Epidermal melanocyte (primary cell): ENCODE data around the gene DCAF5.
A peak's percentile ranks its signal among the peaks of the same experiment; 100 is the strongest.
"Not testable (repeated sequence)": the region's sequence is repeated elsewhere in the genome, so short reads cannot be mapped to it uniquely, and the experiment has no call there.

Experiments used
- DNase-seq: peaks from one replicate; pipeline ENCODE4 v3.0.0; 2011; ENCODE audit warnings: low spot score; ENCODE audit not compliant: insufficient read length

Gene DCAF5, protein sequence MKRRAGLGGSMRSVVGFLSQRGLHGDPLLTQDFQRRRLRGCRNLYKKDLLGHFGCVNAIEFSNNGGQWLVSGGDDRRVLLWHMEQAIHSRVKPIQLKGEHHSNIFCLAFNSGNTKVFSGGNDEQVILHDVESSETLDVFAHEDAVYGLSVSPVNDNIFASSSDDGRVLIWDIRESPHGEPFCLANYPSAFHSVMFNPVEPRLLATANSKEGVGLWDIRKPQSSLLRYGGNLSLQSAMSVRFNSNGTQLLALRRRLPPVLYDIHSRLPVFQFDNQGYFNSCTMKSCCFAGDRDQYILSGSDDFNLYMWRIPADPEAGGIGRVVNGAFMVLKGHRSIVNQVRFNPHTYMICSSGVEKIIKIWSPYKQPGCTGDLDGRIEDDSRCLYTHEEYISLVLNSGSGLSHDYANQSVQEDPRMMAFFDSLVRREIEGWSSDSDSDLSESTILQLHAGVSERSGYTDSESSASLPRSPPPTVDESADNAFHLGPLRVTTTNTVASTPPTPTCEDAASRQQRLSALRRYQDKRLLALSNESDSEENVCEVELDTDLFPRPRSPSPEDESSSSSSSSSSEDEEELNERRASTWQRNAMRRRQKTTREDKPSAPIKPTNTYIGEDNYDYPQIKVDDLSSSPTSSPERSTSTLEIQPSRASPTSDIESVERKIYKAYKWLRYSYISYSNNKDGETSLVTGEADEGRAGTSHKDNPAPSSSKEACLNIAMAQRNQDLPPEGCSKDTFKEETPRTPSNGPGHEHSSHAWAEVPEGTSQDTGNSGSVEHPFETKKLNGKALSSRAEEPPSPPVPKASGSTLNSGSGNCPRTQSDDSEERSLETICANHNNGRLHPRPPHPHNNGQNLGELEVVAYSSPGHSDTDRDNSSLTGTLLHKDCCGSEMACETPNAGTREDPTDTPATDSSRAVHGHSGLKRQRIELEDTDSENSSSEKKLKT

DNA sequence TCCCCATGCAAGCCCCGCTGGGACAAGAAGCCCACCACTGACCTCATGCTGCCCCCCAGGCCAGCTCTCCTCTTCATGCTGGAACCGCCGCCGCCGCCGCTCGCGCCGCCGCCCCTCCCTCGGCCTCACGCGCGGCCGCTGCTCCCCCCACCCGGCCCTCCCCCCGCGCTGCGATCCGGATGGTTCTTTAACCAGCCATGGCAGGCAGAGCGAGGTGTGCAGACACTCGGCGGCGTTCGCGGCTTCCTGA is at the start of gene DCAF5:
DCAF5 (minus strand) TSS at position 218 of the 250 bp plus-strand sequence; CDS start at position 77, 141 bp downstream.
- DNase-seq, result no peak

DNA sequence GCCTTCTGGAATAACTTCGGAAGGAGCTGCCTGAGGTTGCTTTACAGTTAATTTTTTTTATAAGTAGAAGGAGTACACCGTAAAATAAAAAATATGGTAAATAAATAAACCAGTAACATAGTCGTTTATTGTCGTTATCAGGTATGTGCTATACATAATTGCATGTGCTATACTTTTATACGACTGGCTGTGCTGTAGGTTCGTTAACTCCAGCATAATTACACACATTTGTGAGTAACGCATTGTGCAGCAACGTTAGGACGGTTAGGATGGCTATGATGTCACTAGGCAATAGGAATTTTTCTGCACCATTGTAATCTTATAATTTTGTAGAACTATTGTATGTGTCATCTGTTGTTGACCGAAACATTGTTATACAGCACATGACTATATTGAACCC is 46.9 kb upstream of the DCAF5 start:
- DNase-seq, result no peak

DNA sequence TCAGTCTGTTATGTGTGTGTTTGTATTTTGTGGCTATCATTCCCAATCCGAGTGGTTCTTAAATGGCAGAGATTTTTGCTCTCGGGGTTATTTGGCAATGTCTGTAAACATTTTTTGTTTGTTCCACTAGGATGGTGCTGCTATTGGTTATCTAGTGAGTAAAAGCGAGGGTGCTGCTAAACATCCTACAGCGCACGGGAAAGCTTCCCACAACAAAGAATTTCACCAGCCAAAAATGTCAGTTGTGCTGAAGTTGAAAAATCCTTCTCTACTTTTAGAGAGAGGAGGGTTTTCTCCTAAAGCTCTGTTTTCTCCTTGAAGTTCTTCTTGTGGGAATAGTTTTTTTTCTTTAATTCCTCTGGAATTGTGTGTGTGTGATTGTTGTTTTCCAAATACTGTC is 40.8 kb upstream of the DCAF5 start:
- DNase-seq, result no peak

DNA sequence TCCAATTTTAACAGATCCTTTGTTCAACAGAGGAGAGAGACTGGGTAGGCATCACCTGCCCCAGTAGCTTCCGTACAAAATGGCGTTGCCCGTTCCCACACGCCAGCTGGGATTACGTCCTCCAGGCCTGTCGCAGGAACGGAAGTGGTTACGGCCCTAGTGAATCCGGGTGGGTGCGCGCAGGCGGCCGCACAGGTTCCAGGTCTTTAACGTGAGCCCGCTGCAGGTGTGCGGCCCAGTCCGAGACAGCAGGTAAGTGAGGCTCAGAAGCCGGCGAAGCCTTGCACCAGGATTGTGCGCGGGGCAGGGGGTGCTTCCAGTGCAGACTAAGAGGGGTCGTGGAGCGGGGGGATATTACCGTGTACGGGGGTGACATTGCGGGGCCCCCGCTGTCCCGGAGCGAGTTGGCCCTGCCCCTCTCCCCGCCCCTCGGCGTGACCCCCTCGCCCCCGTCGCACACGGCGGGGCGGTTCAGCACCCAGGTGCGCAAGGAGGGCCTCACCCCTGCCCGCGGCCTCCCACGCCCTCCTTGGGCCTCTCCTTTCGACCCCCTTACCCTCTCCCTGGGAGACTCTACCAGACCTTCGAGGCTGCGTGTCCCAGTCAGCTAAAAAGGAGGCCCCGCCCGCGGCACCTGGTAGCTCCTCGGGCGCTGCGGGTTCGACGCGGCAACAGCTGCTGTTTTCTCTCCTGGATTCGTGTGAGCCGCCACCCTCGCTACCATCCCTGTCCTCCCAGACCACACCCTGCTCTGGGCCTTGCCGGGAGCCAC is 38.6 kb upstream of the DCAF5 start, which contains the start of gene EXD2:
EXD2 (plus strand) TSS at position 159 of the 772 bp plus-strand sequence. CDS start 17,973 bp downstream, outside the sequence.
- DNase-seq, result peak; percentile 90

DNA sequence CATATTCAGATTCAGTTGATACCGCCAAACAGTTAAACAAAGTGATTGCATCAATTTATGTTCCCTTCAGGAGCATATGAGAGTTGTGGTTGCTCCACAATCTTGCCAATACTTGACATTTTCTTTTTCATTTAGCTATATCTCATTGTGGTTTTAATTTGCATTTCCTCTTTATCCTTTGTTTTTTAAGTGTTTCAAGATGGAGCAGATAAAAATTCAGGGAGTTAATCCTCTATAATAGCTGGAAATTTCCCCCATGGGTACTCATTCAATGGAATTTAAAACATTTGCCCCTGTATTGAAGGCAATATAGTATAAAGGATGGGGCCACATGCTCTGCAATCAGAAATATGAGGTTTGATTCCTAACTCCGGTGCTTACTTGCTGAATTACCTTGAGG is 37.3 kb upstream of the DCAF5 start:
- DNase-seq, result no peak

DNA sequence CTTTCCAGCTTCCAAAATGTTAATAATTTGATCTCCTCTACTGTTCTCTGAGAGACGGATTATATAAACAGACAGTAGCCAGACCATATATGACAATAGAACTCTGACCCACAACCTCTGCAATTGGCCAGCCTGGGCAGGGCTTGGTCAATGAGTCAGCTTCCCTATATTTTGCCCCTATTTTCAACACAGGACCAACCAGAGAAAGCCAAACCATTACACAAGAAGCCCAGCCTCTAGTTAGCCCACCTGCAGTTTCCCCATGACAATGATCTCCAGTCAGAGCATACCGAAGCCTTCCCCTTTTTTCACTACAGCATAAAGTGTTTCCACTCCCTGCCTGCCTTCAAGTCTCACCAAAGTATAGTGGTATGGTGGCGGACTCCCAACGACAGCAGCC is 30.8 kb upstream of the DCAF5 start:
- no peak for DNase-seq

DNA sequence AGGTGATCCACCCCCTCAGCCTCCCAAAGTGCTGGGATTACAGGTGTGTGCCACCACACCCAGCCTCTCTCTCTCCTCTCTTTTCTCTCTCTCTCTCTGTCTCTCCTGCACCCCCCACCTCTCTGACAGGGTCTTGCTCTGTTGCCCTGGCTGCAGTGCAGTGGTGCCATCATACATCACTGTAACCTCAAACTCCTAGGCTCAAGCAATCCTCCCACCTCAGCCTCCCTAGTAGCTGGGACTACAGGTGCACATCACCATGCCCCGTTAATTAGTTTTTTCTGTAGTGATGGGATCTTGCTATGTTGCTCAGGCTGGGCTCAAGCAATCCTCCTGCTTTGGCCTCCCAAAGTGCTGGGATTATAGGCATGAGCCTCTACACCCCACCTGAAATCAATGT is 29.7 kb upstream of the DCAF5 start:
- DNase-seq, result not testable (repeated sequence)

DNA sequence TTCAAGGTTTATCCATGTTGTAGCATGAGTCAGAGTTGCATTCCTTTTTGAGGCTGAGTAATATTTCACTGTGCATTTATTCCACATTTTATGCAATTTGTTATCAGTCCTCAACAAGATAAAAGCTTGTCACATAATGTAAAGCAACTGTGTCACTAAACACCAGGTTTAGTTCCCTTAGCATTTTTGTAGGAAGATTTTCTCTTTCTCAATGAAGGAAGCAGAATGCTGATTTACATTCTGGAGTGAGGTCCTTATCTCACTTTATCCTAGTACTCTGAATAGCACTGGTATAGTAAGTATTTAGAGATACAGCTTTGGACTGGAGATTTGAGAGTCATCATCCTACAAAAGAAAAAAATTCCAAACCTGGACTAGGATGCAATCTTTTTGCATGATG is 28.6 kb upstream of the DCAF5 start:
- no peak for DNase-seq

DNA sequence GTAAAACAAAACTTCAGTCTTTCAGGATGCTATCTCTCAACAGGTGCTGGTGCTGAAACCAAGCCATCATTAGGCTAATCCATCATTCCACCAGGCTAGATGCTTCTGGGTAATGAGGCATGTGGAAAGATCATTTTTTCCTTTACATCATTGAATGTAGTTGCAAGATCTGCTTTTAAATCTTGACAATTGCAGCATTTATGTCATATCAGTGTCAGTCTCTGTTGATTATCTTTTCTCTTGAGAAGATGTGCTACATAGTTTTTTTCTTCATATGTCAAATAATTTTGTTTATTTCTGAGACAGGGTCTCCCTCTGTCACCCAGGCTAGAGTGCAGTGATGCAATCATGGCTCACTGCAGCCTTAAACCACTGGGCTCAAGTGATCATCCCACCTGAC is 22.2 kb upstream of the DCAF5 start:
- no peak for DNase-seq

DNA sequence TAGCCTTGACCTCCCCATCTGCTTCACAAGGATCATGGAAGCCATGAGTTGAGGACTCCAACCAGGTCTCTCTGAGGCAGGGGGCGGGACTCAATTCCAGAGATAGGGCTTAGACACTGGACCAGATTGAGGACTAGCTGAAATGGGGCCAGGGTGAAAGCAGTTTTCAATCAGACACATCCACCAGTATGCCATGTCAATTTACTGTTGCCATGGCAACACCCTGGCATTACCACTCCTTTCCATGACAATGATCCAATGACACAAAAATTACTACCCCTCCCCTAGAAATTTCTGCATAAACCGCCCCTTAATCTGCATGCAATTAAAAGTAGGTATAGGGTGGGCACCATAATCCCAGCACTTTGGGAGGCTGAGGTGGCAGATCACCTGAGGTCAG is 18.6 kb upstream of the DCAF5 start:
- no peak for DNase-seq

DNA sequence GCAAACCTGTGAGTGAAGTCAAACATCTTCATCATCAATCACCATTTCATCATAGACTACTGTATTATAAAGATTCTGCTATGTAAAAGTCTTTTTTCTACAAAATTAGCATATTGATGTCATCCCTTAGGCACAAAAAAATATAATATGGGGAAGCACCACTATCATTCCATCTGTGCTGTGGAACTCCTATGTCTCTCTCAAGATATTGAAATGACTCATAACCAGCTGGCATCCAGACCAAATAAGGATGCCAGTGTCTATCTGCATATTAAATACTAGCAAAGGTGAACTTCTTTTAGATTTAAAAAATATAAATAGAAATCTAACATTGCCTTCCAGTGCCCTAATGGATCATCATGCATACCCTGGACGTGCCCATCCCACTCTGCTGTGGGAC is 17.9 kb upstream of the DCAF5 start:
- DNase-seq, result no peak

DNA sequence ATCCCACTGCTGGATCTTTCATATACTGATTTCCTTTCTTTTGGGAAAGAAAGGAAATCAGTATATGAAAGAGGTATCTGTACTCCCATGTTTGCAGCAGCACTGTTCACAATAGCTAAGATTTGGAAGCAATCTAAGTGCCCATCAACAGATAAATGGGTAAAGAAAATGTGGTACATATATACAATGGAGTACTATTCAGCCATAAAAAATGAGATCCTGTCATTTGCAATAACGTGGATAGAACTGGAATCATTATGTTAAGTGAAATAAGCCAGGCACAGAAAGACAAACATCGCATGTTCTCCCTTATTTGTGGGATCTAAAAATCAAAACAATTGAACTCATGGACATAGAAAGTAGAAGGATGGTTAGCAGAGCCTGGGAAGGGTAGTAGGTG is 12.9 kb upstream of the DCAF5 start:
- not testable (repeated sequence) for DNase-seq

DNA sequence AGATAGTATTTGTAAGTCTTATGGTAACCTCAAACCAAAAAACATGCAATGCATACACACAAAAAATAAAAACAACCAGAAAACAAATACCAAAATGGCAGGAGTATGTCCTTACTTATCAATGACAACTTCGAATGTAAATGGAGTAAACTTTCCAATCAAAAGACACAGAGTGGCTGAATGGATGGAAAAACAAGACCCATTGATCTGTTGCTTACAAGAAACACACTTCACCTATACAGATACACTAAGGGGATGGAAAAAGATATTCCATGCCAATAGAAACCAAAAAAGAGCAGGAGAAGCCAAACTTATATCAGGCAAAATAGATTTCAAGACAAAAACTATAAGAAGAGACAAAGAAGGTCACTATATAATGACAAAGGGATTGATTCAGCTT is 8.7 kb upstream of the DCAF5 start:
- no peak for DNase-seq

DNA sequence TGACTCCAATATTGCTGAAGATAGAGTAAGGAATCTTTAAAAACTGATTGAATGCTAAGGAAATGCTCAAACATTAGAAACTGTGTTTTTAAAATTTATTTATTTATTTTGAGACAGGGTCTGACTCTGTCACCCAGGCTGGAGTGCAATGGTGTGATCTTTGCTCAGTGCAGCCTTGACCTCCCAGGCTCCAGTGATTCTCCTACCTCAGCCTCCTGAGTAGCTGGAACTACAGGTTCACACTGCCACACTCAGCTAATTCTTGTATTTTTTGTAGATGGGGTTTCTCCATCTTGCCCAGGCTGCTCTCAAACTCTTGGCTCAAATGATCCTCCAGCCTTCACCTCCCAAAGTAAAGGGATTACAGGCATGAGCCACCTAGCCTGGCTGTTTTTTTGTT is 3.3 kb upstream of the DCAF5 start:
- DNase-seq, result no peak

DNA sequence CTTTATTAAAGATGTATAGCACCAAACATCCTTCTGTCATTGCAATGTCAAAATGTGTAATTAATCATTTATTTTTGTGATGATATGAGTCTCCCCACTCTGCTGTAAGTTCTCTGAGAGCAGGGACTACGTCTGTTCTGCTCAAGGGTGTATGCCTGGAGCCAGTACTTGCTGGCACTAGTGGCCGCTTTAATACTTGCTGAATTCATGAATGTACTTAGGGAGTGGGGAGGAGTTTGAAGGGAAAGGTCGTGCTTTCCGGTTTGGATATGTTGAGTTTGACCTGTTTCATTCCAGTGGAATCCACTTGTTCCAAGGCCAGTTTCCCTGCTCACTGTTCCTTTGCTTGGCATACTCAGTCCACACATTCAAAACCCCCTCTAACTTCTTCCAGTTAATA is 1.9 kb upstream of the DCAF5 start:
- no peak for DNase-seq

DNA sequence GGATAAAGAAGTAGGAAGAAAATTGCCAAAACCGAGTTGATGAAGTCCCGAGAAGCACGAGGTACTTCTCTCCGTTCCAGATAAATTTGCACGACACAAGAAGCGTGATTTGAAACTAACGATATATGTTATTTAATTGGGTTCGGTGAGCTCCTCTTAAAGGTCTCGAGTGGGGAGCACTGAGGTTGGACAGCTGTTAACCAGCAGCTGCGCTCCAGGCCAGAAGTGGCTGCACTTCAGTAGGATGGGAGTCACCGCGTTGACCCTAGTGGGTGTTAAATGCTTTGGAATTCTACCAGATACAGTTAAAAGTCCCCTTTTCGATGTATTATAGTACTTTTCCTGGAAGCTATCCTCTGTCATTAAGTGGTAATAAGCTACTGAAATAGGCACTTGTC is 953 bp upstream of the DCAF5 start:
- no peak for DNase-seq

DNA sequence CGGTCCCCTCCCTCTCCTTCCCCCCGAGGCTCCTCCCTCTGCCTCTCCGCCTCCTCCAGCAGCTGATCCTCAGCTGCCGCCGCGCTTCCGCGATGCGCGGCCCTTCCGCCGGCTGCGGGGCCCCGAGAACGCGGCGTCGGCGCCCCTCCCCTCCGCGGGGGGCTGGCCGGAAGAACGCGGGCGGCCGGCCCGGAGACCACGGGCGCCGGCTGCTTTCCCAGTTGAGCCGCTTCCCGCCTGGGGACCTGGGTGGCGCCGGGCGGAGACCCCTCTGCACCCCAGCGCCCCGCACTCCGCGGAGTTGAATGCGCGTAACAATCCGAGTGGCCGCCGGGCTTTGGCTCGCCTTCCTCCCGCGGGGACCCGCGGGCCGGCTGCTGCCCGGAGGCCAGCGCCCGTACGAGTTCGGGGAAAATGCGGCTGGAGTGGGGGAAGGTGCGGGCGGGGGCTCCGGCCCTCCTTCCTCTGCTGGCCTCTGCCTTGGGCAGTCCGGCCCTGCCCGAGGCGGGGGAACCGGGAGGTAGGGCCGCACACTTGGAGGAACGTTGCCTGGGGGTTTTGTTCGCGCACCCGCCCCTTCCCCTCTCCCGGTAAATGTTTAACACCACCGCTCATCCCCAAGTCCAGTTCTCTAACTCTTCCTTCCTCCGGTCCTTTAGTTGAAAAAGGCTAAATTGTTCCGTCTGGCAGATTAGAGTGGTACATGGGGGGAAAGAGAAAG is 393 bp upstream of the DCAF5 start:
- peak; percentile 96 for DNase-seq

DNA sequence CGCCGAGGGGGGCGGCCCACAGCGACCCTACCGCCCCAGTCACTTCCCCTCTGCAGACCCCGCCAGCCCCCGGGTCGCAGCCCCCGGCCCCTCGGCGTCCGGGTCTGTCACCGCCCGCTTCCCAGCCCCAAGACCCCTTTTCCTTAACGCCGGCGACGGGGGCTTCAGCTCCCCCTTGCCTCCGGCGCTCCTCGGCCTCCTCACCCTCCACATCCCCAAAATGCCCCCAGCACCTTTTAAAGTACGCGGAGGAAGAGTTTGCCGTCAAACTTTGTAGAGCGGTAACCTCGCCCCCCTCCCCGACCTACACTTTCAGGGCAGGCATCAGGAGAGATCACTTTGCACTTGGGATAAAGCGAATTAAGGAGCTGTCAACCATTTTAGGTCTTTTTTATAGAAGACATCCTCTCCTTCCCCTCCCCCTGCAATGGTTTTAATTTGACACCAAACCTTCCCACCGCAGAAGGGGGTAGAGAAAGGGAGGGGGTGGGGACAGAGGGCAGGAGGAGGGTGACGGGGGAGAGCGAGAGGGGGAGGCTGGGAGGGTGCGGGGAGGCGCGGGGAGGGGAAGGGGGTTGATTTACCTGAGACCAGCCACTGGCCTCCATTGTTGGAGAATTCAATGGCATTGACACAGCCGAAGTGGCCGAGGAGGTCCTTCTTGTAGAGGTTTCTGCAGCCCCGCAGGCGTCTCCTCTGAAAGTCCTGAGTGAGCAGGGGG is 578 bp downstream of the DCAF5 start:
- no peak for DNase-seq

DNA sequence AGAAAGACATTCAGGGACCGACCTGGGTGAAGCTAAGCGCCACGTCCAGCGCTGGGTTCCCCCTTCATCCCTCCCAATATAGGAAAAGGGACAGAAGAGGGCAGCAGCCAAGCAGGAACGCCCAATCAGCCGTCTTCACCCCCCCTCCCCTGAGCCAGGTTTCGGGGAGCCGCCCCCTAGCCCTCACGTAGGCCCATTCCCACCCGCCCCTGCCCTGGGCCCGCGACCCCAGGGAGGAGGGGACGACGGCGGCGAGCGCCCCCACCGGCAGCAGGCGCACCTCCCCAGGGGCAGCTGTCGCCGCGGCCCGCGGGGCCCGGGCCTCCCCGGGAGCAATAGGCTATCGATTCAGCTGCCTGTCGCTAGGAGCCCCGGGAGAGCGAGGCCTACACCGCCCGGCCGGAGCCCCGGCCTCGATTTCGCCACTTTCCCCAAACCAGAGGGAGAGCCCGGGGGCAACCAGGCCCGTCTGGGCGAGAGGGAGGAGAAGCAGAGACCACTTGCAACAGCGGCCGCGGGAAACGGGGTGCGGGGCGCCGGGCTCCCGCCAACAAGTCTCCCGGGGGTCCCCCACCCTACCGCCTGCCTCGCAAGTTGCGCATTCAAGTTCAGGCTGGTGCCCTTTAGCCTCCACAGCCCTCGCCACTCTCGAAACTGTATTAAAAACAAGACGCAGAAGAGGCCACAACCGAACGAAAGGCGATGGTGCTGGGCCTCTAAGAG is 1.3 kb downstream of the DCAF5 start:
- peak; percentile 59 for DNase-seq
